CD4-positive, alpha-beta T cell treated with Interleukin-6 at 100 ng/mL for 8 hours (primary cell): ENCODE measurements around the gene ZNF33B.
A peak's percentile ranks its signal among the peaks of the same experiment; 100 is the strongest.
"Not testable (repeated sequence)": the region's sequence is repeated elsewhere in the genome, so short reads cannot be mapped to it uniquely, and the experiment has no call there.

Experiments
- DNase-seq: peaks from one replicate; pipeline ENCODE4 v3.0.0-alpha.2; 2020; ENCODE audit warnings: mixed read lengths, low spot score

ZNF33B gene

DNA sequence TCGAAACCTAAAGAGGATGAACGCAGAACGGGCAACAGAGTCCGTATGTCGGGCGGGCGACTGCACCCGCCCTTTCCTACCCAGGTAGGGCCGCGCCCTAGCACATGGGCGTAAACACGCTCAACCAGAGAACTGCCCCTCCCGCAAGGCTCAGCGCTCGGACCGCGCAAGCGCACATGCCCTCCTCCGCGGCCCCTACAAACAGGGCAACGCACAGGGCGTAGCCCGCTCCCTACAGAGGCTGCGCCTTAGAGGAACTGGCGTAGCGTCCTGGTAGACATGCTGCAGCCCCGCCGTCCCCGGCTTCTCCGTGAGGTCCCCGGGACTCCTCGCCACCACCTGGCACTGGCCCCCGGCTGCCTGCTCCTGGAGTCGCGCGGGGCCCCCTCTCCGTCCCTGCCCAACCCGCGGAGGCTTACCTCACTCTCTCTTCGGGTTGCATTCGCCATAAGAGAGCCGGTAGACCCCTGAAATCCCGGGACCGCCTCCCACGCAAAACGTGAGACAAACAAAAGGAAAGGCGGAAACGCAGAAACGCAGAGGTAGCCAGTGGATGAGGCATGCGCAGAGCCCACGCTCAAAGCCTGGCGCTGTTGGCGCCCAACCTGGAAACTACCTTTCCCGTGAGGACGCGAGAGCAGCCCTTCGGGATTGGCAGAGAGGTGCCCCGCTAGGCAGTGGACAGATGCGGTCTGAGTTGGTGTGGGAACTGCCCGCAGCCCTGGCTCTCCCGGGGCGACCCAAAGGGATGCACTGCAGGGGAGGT lies at the start of gene ZNF33B:
TSS of gene ZNF33B (minus strand) at position 516 of the 766 bp plus-strand sequence. CDS start 1,642 bp downstream, outside the sequence.
- peak; percentile 97 for DNase-seq

DNA sequence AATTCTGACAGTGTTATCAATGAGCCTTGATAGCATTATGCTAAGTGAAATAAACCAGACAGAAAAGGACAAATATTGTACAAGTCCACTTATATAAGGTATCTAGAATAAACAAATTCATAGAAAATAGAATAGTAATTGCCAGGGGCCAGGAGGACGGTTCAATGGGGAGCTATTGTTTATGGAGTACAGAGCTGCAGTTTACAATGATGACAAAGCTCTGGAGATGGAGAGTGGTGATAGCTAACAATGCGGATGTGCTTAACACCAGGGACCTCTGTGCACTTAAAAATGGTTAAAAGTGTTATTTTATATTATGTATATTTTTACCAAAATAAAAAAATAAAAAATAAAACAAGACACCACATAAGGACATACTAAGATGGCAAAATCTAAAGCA lies 46.1 kb upstream of the ZNF33B start:
- DNase-seq, result no peak

DNA sequence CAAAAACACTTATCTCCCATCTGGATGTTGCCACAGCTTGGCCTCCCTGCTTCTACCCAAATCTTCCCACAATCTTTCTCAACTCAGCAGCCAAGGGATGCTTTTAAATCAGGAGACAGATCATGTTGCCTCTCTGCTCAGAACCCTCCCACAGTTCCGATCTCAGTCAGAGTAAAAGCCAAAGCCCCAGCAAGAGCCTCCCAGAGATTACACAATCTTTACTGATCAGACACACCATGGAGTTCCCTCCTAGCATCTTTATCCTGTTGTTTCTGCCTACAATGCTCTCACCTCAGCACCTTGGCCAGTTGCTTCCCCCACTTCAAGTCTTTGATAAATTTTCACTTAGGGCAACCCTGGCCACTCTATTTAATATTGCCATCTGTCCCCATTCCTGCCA lies 41.9 kb upstream of the ZNF33B start:
- no peak for DNase-seq

DNA sequence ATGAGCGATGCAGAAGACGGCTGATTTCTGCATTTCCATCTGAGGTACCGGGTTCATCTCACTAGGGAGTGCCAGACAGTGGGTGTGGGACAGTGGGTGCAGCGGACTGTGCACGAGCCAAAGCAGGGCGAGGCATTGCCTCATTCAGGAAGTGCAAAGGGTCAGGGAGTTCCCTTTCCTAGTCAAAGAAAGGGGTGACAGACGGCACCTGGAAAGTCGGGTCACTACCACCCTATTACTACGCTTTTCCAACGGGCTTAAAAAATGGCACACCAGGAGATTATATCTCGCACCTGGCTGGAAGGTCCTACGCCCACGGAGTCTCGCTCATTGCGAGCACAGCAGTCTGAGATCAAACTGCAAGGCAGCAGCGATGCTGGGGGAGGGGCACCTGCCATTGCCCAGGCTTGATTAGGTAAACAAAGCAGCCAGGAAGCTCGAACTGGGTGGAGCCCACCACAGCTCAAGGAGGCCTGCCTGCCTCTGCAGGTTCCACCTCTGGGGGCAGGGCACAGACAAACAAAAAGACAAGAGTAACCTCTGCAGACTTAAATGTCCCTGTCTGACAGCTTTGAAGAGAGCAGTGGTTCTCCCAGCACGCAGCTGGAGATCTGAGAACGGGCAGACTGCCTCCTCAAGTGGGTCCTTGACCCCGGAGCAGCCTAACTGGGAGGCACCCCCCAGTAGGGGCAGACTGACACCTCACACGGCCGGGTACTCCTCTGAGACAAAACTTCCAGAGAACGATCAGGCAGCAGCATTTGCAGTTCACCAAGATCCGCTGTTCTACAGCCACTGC lies 27.0 kb upstream of the ZNF33B start:
- not testable (repeated sequence) for DNase-seq

DNA sequence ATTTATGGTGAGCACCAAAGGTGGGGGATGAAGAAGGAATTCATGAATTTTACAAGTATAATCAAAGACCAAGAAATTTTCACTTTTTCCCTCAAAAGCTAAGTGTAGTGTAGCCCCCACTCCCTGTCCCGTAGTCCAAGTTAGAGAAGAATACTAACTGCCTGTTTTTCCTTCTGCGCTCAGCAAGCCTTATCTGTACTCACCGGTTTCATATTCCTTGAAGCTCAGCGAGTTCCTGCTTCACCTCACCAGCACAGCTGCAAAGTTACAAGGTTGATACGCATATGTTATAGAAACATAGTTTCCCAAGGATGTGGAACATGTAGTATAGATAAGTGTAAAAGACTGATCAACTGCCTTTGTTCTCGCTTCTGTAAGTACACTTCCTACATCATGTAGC lies 16.0 kb upstream of the ZNF33B start:
- no peak for DNase-seq

DNA sequence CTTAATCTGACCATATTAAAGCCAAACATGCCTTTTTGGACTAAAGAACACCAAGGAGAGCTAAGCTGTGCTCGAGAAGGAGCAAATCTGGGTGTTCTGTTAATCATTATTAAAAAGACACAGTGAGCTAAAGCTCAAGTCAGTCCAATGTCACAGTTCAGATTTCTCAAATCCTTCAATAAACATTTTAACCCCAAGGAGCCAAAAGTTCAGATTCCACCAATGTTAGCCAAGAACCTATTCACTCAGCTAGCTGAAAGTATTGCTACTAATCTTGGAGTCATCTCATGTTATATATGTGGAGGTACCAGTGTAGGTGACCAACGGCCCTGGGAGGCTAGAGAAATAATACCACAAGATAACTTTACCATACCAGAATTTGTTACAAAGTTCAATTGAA lies 14.5 kb upstream of the ZNF33B start:
- DNase-seq, result no peak

DNA sequence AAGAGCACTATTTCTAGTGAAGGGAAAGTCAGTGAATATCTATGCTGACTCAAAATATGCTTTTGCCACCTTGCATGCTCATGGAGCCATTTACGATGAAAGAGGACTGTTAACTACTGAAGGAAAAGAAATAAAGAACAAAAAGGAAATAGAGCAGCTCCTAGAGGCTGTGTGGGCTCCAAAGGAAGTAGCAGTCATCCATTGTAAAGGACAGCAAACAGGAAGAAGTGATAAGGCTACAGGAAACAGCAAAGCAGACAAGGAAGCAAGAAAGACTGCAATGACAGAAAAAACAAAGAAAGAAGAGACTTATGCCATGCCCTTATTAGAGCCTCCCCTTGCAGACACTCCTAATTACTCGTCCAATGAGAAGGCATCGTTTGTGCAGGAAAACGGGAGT lies 12.0 kb upstream of the ZNF33B start:
- no peak for DNase-seq

DNA sequence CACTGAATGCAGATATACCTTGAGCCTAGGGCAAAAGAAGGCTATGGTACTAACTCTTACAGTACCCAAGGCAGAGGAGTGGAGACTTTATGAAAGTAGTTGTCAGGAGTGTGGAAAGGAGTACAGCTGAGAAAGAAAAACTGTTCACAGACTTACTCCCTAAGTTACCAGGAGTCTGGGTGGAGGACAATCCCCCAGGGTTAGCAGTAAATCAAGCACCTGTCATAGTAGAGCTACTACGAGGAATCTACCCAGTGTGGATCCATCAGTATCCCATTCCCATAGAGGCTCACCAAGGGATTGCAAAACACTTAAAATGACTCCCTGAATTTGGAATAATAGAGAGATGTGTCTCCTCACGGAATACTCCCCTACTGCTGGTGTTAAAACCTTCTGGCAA lies 10.1 kb upstream of the ZNF33B start:
- DNase-seq, result no peak

DNA sequence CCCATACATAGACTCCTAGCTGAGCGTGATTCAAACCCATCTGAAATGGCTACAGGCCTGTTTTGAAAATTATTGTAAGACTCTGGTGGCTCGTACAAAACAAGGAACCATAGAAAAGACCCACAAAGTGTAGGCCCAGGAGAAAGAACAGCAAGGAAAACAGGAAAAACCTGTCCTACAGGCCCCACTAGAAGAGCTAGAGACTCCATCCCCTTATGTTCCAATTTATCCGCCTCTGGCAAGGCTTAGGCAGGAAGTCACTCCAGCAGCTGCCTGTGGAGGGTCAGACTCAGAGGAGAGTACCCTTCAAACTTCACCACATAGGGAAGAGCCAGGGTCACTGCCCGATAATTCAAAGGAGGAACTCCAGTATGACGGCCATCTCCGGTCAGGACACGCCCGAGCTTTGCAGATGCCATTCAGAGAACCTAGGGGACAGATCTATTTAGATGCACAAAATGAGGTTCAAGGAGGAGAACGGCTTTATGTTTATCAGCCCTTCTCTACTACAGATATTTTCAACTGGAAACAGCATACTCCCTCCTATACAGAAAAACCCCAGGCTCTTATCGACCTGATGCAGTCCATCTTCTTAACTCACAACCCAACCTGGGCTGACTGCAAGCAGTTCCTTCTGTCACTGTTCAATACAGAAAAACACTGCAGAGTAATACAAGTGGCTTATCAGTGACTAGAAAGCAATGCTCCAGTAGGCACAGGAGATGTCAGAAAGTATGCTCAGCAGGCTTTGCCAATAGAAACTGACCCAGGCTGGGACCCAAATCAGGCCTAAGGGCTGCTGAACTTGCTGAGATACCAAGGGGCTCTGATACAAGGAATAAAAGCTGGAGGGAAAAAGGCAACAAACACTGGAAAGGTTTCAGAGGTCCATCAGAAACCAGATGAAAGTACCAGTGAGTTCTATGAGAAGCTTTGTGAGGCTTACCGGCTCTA lies 8.6 kb upstream of the ZNF33B start:
- DNase-seq, result no peak

DNA sequence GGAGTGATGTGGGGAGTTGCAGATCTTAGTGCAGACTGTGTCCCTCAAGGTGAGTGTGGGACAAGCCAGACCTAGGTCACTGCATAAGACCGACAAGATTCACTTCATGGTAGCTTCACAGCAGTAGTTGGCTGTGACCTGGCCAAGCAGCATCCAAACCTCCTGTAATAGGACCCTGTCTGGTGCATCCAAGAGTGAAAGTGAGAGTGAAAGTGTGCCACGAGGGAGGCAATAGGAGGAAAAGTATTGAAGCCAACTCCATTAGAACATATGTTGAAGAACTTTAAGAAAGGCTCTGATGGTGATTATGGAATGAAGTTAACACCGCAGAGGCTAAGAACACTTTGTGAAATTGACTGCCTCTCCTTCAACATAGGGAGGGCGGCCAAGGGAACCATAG lies 7.8 kb upstream of the ZNF33B start:
- DNase-seq, result no peak

DNA sequence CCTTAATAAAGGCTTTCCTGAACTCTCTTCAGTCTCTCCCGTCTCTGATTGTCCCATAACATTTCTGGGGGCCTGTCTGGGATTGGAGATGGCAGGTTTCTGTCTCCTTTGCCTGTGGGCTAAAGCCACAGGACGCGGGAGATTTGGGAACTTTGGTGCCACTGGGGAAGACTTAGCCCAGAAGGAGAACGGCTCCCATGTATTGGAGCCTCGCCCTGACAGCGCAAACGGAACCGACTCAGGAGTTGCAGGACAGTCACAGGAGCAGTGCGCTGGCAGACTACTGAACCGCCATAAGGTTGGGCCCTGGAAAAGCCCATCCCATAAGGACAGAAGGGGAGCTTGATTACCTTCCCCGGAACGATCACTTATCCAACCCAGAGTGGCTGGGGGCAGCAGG lies 7.1 kb upstream of the ZNF33B start:
- DNase-seq, result no peak

DNA sequence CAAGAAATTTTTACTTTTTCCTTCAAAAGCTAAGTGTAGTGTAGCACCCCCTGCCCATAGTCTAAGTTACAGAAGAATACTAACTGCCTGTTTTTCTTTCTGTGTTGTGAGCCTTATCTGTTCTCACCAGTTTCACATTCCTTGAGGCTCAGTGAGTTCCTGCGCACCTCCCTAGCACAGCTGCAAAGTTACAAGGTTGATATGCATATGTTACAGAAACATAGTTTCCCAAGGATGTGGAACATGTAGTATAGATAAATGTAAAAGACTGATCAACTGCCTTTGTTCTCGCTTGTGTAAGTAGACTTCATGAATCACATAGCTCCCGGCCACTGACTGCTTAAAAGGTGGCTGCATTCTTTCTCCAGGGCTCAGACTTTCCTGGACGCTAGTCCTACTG lies 6.7 kb upstream of the ZNF33B start:
- no peak for DNase-seq

DNA sequence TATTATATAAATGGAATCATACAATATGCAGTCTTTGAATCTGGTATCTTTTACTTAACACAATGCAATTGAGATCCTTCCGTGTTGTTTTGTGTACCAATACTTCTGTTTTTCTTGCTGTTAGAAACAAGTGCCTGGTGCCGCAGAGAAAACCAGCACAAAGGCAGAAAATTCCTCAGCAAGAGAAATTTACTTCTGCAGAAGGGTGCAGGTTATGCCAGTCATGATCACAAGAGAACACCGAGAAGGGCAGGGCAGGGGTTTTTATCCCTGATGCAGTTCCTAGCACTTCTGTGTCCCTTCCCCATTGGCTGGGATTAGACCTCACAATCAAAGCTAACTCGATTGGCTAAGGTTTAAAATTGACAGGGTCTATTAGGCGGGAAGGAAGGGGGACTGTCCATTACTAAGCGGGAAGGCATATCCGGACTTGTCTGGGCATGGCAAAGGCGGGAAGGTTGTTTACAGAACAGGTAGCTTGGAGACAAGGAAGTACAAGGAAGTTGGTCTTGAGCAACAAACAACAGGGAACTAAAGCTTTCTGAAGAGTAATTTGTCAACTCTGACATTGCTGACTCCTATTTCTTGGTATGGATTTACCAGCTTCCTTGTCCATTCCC lies 2.4 kb upstream of the ZNF33B start:
- DNase-seq, result no peak

DNA sequence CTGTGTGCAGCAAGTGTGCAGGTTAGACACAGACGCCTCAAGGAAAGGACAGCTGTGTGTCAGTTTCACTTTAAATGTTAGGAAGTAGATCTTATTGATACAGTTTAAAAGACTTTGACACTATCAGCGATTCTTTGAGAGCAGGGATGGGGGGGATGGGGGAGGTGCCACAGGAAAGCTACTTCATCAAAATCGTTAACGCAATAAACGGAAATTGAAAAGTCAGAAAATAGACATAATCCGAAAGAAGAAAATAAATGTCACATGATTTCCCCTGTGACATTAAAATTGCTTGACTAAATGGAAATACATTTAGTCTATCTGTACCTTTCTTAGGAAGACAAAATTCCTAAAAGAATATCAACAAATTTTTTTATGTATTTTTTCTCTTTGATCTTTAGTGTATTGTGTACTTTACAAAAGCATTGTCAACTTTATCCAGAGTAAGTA lies 476 bp upstream of the ZNF33B start:
- DNase-seq, result no peak

DNA sequence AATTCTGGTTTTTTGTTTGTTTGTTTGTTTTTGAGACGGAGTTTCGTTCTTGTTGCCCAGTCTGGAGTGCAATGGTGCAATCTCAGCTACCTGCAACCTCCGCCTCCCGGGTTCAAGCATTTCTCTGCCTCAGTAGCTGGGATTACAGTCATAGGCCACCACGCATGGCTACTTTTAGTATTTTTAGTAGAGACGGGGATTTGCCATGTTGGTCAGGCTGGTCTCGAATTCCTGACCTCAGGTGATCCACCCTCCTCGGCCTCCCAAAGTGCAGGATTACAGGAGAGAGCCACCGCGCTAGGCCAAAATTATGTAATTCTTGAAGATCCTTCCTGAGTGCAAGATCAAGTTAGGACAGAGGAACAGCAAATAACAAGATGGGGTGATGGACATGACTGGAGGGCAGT lies 719 bp downstream of the ZNF33B start:
- DNase-seq, result no peak

DNA sequence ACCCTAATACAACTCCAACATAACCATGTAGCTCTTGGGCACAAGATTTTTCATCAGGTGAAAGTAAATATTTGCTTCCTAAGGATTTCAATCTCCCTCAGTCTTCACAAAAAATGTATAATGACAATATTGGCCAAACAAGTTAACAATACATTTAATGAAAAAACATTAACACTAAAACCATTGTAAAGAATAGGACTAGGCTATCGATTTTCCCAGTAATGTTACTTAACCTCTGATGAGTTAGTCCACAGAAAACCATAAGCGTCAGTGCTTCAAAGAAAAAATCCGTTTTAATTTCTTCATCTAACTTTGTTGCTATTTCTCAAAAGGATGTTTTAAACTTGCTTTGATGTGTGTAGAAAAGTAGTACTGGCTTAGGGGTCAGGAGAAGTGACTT lies 1.2 kb downstream of the ZNF33B start:
- DNase-seq, result no peak

DNA sequence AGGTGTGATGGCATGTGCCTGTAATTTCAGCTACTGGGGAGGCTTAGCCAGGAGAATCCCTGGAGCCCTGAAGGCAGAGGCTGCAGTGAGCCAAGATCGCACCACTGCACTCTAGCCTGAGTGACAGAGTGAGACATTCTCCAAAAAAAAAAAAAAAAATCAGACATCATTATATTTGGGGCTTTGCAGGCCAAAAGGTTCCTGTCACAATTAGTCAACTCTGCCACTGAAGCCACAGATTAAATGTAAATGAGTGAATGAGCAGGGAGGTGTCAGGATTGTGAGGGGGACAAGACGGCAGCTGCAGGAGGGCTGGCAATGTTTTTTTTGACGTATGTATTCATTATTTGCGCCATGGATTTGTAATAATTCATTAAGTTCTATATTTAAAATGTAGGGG lies 3.3 kb downstream of the ZNF33B start:
- DNase-seq, result no peak

DNA sequence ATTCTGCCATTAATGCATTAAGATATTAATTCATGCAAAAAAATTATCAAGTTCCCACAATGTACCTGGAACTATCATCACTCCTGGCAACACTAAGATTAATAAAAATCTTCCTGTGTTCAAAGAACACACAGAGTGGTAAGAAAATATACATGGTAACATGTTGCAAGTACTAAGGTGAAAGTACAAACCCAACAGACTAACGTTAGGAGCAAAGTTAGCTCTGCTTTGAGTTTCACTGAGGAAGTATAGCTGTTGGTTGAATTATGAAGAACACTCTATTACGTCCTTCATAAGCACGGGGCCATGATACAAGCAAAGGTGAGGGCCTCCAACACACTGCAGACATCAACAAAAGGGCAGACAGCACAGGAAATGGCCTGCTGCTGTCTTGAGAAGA lies 5.8 kb downstream of the ZNF33B start:
- DNase-seq, result no peak

DNA sequence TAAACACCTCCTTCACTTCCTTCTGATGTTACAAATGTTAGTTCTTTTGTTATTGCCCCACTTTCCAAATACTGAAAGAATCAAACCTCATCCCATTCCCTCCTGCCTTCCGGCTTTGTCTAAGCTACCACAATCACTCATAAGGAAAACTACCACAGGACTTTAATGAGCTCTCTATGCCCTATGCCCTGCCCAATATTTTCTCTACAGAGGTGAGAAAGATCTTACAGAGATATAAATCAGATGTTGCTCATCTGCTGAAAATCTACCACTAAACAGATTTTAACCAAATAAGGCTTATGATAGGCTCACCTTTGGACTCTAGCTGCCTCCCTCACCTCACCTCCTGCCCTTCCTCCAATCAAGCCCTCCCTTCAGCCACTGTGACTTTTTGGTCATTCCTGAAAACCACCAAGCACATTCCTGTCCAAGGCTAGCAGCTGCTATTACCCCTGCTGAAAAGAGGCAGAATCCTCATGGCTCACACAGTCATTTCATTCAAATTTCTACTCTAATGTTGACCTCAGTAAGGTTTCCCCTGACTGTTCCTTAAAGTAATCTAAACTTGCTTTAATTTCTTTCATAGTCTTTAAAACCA lies 7.7 kb downstream of the ZNF33B start:
- DNase-seq, result no peak

DNA sequence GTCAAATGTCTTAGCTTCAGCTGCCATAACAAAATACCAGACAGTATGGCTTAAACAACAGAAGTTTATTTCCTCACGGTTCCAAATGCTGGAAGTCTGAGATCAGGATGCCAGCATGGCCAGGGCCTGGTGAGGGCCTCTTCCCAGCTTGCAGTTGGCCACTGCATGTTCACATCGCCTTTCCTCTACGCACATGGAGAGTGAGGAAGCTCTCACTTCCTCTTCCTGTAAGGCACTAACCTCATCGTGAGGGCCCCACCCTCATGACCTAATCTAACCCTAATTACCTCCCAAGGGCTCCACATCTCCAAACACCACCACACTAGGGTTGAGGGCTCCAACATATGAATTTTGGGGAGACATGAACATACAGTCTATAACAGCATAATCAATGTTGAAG lies 14.4 kb downstream of the ZNF33B start:
- no peak for DNase-seq

DNA sequence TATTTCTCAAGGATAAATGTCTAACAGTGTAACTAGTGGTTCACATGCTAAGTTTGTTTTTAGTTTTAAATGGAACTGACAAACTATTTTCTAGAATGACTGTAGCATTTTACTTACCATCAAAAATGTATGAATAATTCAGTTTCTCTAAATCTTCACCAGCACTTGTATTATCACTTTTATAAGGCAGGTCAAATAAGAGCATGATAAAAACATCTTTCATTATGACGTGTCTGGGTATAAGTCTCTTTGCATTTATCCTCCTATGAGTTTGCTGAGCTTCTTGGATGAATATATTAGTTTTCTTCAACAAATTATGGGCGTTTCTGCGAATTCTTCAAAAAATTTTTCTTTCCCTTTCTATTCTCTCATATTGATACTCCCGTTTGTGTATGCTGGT lies 19.9 kb downstream of the ZNF33B start:
- no peak for DNase-seq
